HFFc6 (cell line): ENCODE data around the gene JAZF1. TPM values are rescaled to one million over a fixed set of nuclear protein-coding genes. Genes with fewer than 3 reads are reported as not detected.

Experiments
- DNase-seq: peaks from one replicate; pipeline ENCODE4 v3.0.0-alpha.2; 2018
- H3K27ac Mint-ChIP-seq: 2 replicates; pipeline ENCODE4 v1.8.0; 2020; ENCODE audit warnings: mild to moderate bottlenecking, mixed read lengths
- H3K27me3 Mint-ChIP-seq: 2 replicates; pipeline ENCODE4 v1.8.0; 2021; ENCODE audit warnings: mild to moderate bottlenecking, moderate library complexity, mixed read lengths; ENCODE audit not compliant: insufficient read depth
- H3K36me3 Mint-ChIP-seq: 2 replicates; pipeline ENCODE4 v1.8.0; 2021; ENCODE audit warnings: low read depth, mixed read lengths
- H3K4me1 Mint-ChIP-seq: 2 replicates; pipeline ENCODE4 v1.8.0; 2020; ENCODE audit warnings: low read depth, mixed read lengths
- H3K4me3 Mint-ChIP-seq: 2 replicates; pipeline ENCODE4 v1.8.0; 2020; ENCODE audit warnings: mild to moderate bottlenecking, moderate library complexity, mixed read lengths
- H3K9me3 Mint-ChIP-seq: 2 replicates; pipeline ENCODE4 v1.8.0; 2020; ENCODE audit warnings: mild to moderate bottlenecking, mixed read lengths
- CTCF ChIP-seq: fragments of 200-600 bp; sonication (generic); IDR thresholded peaks from 2 replicates; pipeline ENCODE4 v1.5.0; 2021; ENCODE audit warnings: antibody characterized with exemption, mild to moderate bottlenecking
- total RNA-seq, 6 experiments: library from RNA; stranded (reverse); fragmentation: NEBNext Ultra II Directional; extraction: Animal tissue kit (Norgen Biotek cat#: 25700); gene quantifications; 2 replicates in 1 of 6; 3 replicates in 5 of 6; pipeline ENCODE4 v1.2.3, GENCODE V29; 2021

JAZF1 gene
- total RNA-seq, 6 experiments from 2014 or later: 17.5 to 26.3 (median 21.4) TPM

DNA sequence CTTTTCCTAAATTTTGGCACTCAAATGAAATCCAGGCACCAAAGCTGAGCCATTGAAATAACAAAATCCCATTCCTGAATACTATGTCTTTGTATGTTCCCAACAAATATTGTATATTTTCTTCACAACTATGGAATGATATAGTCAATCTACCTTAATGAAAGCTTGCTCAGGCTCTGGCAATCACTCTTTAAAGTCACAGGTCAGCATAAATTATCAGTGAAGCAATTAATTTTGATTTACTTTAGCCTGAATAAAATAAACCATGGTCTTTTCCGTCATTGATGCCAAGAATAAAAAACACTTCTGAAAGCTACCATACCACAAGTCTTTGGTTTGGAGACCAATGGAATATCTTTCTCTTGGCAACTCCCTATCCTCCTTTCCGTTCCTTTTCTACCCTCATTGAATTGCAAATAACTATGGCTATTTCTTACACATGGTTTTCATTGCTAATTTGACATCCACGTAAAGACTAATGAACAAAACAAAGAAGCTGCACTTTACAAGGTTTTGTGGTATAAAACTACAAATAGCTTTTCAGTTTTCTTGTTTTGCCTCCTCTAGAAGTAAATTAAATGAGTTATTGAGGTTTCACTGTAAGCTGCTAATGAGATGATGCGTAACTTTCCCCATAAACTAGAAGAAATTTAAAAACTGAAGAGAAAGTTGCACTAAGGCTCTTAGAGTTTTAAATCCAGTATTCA is 274.1 kb downstream of the JAZF1 start:
- Mint-ChIP-seq H3K36me3 (0 out of 2 replicates have a peak, but pooled peaks cover 5% of the 10 kb centered on the region), H3K9me3 (no peaks in the 10 kb centered on the region), H3K27ac (no peak overlapping the region), H3K27me3 (no peaks in the 10 kb centered on the region), H3K4me3 (no peak overlapping the region), H3K4me1 (peaks cover 16% of the 10 kb centered on the region)
- DNase-seq: no peak
- TF ChIP-seq CTCF: no peak

DNA sequence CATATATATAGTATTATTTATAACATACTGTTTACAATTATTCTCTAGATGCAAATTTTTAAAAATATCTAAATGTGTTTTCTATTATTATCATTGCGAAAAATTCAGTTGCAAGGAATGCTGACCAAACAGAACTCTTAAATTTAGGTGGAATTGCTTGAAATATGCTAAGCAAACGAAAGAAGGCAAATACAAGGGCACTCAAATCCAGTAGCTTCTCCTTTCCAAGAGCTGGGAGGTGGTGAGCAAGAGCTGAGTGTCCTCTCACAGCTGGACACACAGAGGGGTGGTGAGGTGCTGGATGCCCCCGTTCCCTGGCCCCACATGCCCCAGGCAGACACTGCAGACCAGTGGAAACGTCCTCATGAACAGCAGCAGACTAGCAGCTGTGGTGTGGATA is 274.6 kb downstream of the JAZF1 start:
- no peaks in the 10 kb centered on the region for H3K27me3 Mint-ChIP-seq
- H3K27ac Mint-ChIP-seq: no peak overlapping the region
- TF ChIP-seq CTCF: no peak
- no peak overlapping the region for H3K4me3 Mint-ChIP-seq
- no peak for DNase-seq
- 0 out of 2 replicates have a peak, but pooled peaks cover 5% of the 10 kb centered on the region for H3K36me3 Mint-ChIP-seq
- H3K4me1 Mint-ChIP-seq: peaks cover 22% of the 10 kb centered on the region
- H3K9me3 Mint-ChIP-seq: no peaks in the 10 kb centered on the region

DNA sequence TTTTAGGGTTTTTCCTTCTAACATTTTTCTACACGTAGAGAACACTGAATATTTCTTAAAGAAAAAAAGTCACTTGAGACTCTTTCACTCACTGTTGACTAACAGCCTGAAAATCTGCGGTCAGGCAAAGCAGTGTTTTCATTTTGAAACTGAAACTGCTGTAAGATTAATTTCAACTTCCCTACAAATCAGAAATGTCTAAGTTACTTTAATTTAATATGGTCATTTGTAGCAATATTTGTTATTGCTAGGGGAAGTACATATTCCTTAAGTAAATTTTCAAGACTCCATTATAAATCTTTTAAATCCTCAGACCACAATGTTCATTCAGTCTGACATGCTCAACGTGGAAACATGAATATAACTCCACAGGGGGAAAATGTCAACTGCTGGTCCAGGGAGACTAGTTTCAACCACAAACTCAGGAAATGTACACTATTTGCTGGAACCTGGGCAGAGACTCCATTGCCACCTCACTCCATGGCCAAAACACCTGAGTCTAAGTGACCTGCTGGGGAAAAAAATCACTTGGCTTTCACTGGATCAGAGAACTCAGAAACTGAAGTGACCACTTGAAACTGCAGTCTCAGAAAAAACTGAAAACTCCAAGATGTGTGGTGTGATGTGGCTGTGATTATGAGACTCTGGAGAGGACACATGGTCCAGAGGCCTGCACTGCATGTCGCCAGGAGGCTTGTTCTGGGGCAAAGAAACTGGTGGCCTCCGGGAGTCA is 279.4 kb downstream of the JAZF1 start:
- Mint-ChIP-seq H3K27ac (peak overlapping the region; percentile 74), H3K4me1 (peaks cover 28% of the 10 kb centered on the region), H3K4me3 (peak overlapping the region; percentile 82), H3K27me3 (no peaks in the 10 kb centered on the region; the same call in 1 of the 2 replicates), H3K36me3 (peaks cover 5% of the 10 kb centered on the region; the same call in 1 of the 2 replicates), H3K9me3 (no peaks in the 10 kb centered on the region)
- no peak for TF ChIP-seq CTCF
- peak; percentile 19 for DNase-seq

DNA sequence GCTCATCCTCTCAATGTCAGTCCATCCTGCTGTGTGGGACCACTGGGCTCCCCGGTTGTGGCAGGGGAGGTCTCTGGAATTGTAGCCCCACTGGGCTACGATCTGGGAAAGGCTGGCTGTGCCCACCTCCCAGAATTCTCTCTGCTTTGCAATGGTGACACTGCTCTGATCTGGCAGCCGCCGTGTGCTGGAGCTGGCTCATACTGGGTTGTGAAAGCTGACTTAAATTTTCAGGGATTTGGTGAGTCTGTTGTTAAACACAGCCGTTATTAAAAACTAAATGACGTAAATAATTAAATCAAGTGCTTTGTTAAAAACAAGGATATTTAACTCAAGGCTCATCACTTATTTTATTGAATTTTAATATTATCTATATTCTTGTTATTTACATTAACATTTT is 280.6 kb downstream of the JAZF1 start:
- no peak overlapping the region for H3K27ac Mint-ChIP-seq
- peaks cover 36% of the 10 kb centered on the region for H3K4me1 Mint-ChIP-seq
- TF ChIP-seq CTCF: no peak
- DNase-seq: no peak
- H3K9me3 Mint-ChIP-seq: no peaks in the 10 kb centered on the region
- H3K36me3 Mint-ChIP-seq: peaks cover 5% of the 10 kb centered on the region; the same call in 1 of the 2 replicates
- no peak overlapping the region for H3K4me3 Mint-ChIP-seq
- H3K27me3 Mint-ChIP-seq: no peaks in the 10 kb centered on the region; the same call in 1 of the 2 replicates

DNA sequence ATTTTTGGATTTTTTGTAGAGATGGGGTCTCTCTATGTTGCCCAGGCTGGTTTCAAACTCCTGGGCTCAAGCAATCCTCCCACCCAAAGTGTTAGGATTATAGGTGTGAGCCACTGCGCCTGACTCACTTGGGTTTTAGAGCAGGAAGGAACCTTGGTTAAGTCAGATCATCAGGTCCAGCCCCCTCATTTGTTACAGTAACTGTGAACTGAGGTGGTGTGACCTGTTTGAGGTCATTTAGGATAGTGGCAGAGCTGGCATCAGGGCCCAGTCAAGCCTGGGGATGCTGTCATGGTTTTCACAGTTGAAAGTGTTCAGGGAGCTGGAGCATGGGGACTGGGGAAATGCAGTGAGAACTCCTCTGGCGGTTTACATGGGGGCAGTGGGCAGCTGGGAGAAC is 281.0 kb downstream of the JAZF1 start:
- DNase-seq: no peak
- no peak for TF ChIP-seq CTCF
- Mint-ChIP-seq H3K9me3 (no peaks in the 10 kb centered on the region), H3K27ac (no peak overlapping the region), H3K36me3 (peaks cover 5% of the 10 kb centered on the region; the same call in 1 of the 2 replicates), H3K4me3 (no peak overlapping the region), H3K27me3 (no peaks in the 10 kb centered on the region; the same call in 1 of the 2 replicates), H3K4me1 (peaks cover 36% of the 10 kb centered on the region)
